DMS53 treated with DMSO at 0.1 percent for 48 hours (cell line): ENCODE data around the gene MORC1.

Source experiments
- DNase-seq: peaks from one replicate; lab custom pipeline; 2025; ENCODE audit not compliant: unreplicated experiment; lab: John Stamatoyannopoulos, UW

Gene MORC1

DNA sequence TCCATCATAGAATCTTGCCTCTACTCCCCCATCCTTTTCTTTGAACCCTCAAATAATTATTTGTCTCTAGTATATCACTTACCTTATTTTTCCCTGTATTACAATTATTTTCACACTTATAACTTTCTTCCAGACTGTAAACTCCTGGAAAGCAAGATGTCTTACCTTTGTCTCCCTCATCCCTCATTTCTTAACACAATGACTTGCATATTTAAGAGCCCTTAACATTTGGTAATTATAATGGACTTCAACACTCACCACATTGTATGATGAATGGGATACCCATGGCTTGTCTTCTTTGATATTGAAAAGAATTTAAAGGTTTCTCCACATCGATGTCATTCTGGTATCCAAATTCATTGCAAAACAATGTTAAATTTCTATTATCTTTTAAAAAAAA lies 82.9 kb downstream of the MORC1 start:
- DNase-seq = no peak

- no peak for DNase-seq
Measured at GRCh38 chr3:109033000-109033660, 84.8 kb downstream of the MORC1 start.

DNA sequence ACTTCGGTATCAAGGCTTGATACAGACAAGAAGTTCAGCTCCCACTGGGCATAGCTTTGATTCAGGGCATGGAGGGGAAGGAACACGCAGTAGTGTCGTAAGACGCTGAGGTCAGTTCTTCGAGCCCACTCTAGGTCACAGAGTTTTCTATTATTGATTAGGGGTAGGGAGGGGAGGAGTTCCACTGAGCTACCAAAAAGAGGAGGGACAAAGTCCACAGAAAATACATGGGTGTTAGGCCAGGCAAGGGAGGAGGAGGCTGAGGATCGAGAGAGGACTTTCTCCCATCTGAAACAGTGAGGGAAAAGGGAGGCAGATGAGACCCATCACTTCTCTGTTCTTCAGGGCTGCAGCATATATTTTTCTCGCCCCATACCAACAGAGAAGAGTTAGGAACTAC lies 89.2 kb downstream of the MORC1 start:
- no peak for DNase-seq

GRCh38 chr3:109026821-109027220 lies 91.1 kb downstream of the MORC1 start:
- DNase-seq = no peak

- no peak for DNase-seq
Measured at GRCh38 chr3:109025896-109026295, 92.0 kb downstream of the MORC1 start.

GRCh38 chr3:109023656-109024254 lies 94.2 kb downstream of the MORC1 start:
- DNase-seq = peak; percentile 47

DNA sequence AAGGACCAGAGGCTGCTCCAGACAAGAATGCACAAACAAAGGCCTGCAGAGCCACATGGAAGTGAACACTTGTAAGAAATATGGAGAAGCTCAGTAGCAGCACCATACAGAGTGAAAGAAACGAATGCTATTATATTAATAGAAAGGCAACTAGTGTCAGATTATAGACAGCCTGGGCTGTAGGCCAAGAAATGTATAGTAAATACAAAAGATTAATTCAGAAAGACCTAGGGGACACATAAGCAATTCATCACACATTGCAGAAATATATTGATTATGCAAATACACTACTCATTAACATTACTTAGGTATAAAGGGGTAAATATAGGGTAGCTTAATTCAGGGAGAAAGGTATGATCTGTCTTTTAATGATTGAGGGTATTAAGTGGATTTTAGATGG lies 94.8 kb downstream of the MORC1 start:
- DNase-seq = no peak

DNA sequence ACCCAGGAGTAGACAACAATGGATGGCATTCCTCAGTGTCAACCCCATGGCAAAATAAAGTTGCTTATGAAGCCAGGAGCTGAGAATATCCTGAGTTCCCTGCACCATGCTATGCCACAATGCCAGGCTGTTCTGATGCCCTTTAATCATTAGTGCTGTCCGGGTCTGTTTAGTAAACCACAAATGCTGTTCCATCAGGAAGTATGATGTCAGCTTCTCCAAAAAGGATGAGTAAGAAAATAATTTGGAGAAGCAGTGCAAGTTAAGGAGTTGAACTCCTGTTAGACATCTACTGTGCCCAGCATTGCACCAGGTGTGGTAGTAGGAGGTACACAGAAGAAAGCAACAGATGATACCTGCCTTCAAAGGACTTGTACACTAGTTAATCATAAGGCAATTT lies 96.4 kb downstream of the MORC1 start:
- no peak for DNase-seq

DNA sequence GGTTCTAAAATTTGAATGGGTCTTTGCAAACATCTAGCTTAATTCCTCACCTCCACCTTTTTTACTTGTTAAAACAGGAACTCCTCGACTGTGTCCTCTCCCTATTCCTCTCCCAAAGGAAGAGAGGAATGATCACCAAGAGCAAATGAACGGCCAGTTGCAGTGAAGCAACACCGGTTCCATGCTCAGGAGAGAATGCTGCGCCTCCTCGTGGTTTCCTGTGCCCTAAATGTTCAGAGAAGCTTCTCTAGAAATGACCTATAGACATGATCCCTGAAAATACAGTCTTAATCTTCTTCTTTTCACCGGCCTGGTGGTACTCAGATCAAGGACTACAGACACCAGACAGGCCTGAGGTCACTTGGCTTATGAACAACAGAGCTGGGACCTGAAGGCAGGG lies 99.1 kb downstream of the MORC1 start:
- no peak for DNase-seq

GRCh38 chr3:109005443-109005842 lies 112.5 kb downstream of the MORC1 start:
- no peak for DNase-seq

DNA sequence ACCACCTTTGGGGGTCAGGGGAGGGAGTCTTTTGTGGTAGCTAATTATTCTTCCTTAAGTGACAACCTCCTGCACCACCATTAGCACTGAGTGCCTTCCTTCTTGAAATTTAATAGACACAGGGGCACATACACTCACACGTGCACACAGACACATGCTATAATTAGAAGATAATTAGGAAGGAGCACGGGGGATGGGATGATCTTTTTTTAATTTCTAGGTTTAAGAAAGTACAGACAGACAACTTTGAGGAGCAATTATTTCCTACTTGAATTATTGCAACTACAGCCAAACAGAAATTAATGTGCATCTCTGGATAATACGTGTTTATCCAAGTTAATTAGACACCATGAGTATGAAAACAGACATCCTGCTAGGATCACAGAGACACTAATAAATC lies 119.5 kb downstream of the MORC1 start:
- no peak for DNase-seq

- no peak for DNase-seq
Measured at GRCh38 chr3:108985844-108986243, 132.1 kb downstream of the MORC1 start.

DNA sequence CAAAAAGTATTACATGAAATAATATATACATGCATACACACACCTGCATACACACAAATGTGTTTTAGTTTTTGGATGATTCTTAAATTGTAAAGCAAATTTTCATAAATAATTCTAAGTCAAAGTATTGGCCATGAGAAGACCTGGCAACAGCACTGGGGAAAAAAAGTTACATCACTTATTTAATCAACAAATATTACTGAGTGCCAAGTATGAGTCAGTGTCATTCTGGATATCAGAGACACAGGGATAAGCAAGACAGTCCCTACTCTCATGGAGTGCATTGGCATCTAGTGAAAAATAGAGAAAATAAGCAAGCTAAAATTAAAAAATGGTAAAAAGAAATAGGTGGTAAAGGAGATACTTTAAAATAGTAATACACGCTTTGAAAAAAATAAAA lies 134.9 kb downstream of the MORC1 start:
- peak; percentile 2 for DNase-seq

GRCh38 chr3:108976058-108976457 lies 141.9 kb downstream of the MORC1 start:
- DNase-seq = no peak

DNA sequence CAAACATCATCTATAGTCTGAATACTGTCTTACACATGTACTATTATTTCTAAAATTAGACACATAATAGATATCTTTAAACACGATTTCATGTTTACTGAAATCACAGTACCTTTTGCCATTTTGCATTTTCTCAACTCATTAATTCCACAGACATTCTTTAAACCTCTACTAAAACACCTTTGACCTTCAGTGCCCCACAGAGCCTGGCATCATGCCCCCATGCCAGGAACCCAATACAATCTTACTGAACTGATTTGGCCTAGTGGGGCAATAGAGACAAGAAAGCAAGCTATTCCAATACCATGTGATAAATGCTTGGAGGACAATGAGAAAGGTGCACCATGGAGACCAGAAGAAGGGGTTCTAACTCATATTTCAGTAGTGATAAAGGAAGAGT lies 144.9 kb downstream of the MORC1 start:
- no peak for DNase-seq

DNA sequence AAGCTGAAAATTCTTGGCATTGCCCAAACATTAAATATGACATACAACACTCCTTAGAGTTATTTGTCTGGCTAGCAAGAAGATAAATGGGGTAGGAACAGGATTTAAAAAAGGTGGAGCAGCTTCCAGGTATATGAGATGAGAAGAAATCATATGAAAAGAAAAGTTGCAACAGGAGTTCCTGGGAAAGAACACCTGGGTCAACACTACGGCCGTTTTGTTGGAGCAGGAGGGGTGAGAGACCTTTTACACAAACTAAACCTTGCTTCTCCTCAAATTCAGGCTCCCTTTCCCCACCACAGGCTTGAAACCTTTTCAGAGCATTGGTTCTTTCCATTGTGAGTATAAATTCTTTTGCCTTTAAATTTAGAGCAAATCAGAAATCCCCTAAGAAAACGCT lies 145.5 kb downstream of the MORC1 start:
- DNase-seq = no peak

DNA sequence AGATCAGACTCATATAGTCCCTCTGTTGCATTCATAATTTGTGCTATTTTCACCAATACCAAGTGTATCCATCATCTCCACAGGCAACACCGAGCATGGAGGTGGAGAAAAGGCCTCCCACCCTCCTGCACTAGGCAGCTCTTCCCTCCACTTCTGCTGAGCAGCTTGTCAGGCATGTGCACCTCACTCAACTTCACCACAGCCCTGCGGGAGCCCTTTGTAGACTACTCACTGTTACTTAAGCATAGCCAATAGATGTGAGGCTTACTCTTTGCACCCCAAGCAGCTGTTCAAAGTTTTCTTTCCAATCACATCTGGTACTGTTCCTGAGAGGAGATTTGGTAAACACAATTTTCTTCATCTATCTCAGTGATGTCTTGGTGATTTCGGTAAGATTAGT lies 147.4 kb downstream of the MORC1 start:
- DNase-seq = no peak

DNA sequence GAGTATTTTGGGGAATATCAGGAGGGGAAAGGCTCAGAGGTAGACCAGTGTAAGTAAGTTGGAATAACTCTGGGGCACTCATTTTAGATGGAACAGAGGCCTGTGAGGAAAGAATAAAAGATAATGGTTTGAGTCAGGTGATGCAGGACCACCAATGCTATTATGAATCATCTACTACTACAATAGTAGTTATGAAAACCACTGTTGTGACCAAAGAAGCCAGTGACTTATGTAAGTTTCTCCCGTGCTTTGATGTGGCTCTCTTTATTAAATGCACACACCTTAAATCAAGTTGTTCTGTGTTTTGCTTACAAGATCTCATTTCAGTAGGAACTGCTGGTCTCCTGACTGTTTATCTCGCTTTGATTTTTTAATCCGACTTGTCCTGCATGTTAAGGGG lies 151.2 kb downstream of the MORC1 start:
- DNase-seq = no peak

DNA sequence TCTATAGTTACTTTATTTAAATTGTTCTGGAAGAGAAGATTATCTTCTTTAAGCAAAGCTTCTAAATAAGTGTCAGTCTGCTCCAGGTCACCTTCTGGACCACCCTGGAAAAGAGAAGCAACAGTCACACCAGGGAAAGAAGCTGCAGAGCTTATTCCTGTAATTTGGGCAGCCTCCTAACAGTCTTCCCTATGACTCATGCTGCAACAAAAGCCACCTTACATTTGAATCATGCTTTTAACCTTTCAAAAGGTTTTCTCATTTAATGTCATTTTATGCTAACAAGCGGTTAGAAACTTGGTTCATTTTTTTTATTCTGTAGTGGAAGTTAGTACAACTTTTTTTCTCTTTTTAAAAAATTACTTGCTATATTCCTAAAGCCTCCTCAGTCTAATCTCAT lies 158.9 kb downstream of the MORC1 start:
- no peak for DNase-seq

DNA sequence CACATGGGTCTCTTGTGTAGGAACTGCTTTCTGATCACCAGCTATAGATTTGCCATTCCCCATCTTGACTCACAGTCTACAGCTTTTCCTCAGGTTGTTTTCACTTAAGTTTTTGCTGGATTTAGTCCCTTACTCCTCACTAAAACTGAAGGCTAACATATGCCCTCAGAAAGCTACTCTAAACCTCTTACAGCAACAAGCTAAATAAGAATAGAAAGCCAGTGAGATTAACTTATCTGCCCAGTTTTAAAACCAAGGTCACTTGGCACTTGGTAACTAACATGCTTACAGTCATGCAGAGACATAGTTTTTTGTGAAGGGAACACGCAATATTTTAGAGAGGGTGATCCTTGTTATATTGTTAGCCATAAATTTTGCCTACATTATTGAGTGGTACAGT lies 164.2 kb downstream of the MORC1 start, which contains the start of gene GUCA1C:
TSS of gene GUCA1C (minus strand) at position 180 of the 400 bp plus-strand sequence. CDS start at position 63, 117 bp downstream.
- DNase-seq = no peak

DNA sequence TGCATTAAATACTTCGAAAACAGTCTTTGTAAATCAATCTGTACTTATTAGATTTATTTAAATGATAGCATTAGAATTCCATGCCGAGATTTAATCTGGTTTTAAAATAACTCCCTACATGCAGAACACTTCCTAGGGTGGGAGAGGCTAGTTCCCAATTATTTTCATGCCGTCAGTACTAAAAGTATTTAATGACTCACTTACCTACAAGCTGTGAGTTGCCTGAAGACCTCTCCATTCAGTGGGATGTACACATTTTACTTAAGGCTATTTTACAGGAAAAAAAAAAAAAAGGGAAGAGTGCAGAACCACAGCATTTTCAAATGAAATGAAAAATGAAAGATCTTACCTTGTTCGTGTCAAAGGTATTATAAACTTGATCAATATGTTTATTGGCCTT lies 164.7 kb downstream of the MORC1 start:
- DNase-seq = no peak

- no peak for DNase-seq
Measured at GRCh38 chr3:108951820-108952501, 166.0 kb downstream of the MORC1 start.
